SK-N-SH (cell line): ENCODE measurements around the gene TAF11L13. TPM values are rescaled to one million over a fixed set of nuclear protein-coding genes. Genes with fewer than 3 reads are reported as not detected.
A peak's percentile ranks its signal among the peaks of the same experiment; 100 is the strongest.
"Not testable (repeated sequence)": the region's sequence is repeated elsewhere in the genome, so short reads cannot be mapped to it uniquely, and the experiment has no call there.

Source experiments
- CTCF ChIA-PET: fragments of 300-600, 350-600 bp; formaldehyde crosslinking; extraction: SDS; loops from one replicate; lab custom pipeline; 2021; lab: Yijun Ruan, JAX
- POLR2A ChIA-PET: fragments of 350-600 bp; sonication (Branson Sonifier 250); formaldehyde crosslinking; extraction: SDS; loops from one replicate; lab custom pipeline; 2020; ENCODE audit warnings: antibody characterized with exemption, inconsistent platforms; lab: Yijun Ruan, JAX
- DNase-seq: peaks from one replicate; pipeline ENCODE4 v3.0.0; 2012
- H2AFZ ChIP-seq: fragments of 200-600 bp; sonication (generic); 2 replicates; pipeline ENCODE4 v1.8.1; 2016; ENCODE audit warnings: antibody characterized with exemption, mild to moderate bottlenecking, low read depth
- H3F3A ChIP-seq: fragments of 200-600 bp; sonication (generic); replicated peaks from 2 replicates; pipeline ENCODE3; 2016; ENCODE audit warnings: antibody characterized with exemption, mild to moderate bottlenecking; ENCODE audit not compliant: insufficient read depth
- H3K27ac ChIP-seq, 2 experiments: fragments of 200-500 bp in 1 of 2; fragments of 200-600 bp in 1 of 2; sonication (Bioruptor generic) in 1 of 2; sonication (generic), shearing (Covaris generic) in 1 of 2; 2 replicates each; pipeline versions ENCODE4 v1.5.1 to v1.6.1; 2014 to 2016; ENCODE audit warnings: low read depth in 2 of 2, inconsistent platforms in 1 of 2, low read length in 1 of 2, mild to moderate bottlenecking in 1 of 2, mixed read lengths in 1 of 2
- H3K27me3 ChIP-seq: fragments of 200-600 bp; sonication (generic), shearing (Covaris generic); 2 replicates; pipeline ENCODE4 v1.6.1; 2016; ENCODE audit warnings: mixed run types; ENCODE audit not compliant: insufficient read depth
- H3K36me3 ChIP-seq, 2 experiments: fragments of 200-500 bp in 1 of 2; fragments of 200-600 bp in 1 of 2; sonication (Bioruptor generic) in 1 of 2; sonication (generic) in 1 of 2; replicated peaks in 1 of 2; 2 replicates each; pipeline versions ENCODE3 to v1.5.1; 2014 to 2016; ENCODE audit warnings: low read length in 1 of 2, mild to moderate bottlenecking in 1 of 2; ENCODE audit not compliant: insufficient read depth in 2 of 2, control insufficient read depth in 1 of 2
- H3K4me1 ChIP-seq, 2 experiments: fragments of 200-500 bp in 1 of 2; fragments of 200-600 bp in 1 of 2; sonication (Bioruptor generic) in 1 of 2; sonication (generic), shearing (Covaris generic) in 1 of 2; 2 replicates each; pipeline versions ENCODE4 v1.5.1 to v1.6.1; 2014 to 2016; ENCODE audit warnings: low read depth in 1 of 2, low read length in 1 of 2, mixed run types in 1 of 2; ENCODE audit not compliant: insufficient read depth in 2 of 2, control insufficient read depth in 1 of 2
- H3K4me2 ChIP-seq: fragments of 200-600 bp; sonication (generic), shearing (Covaris generic); 2 replicates; pipeline ENCODE4 v1.6.1; 2017; ENCODE audit warnings: mixed run types
- H3K4me3 ChIP-seq, 2 experiments: fragments of 200-500 bp in 1 of 2; fragments of 200-600 bp in 1 of 2; sonication (Bioruptor generic) in 1 of 2; sonication (generic), shearing (Covaris generic) in 1 of 2; 2 replicates each; pipeline versions ENCODE4 v1.5.1 to v1.8.1; 2014 to 2016; ENCODE audit warnings: low read depth in 2 of 2, inconsistent platforms in 1 of 2, low read length in 1 of 2, mild to moderate bottlenecking in 1 of 2, mixed read lengths in 1 of 2, moderate library complexity in 1 of 2
- H3K79me2 ChIP-seq: fragments of 200-600 bp; sonication (generic); 2 replicates; pipeline ENCODE4 v1.8.1; 2017; ENCODE audit warnings: mild to moderate bottlenecking; ENCODE audit not compliant: insufficient read depth
- H3K9ac ChIP-seq: fragments of 200-600 bp; sonication (generic); 2 replicates; pipeline ENCODE4 v1.6.1; 2017; ENCODE audit warnings: mixed run types
- H3K9me2 ChIP-seq: fragments of 200-600 bp; sonication (generic); 2 replicates; pipeline ENCODE4 v1.6.1; 2017; ENCODE audit warnings: mixed run types
- H3K9me3 ChIP-seq: fragments of 200-600 bp; sonication (generic); 2 replicates; pipeline ENCODE4 v1.6.1; 2017; ENCODE audit warnings: mixed run types, mild to moderate bottlenecking, moderate library complexity
- H4K20me1 ChIP-seq: fragments of 200-600 bp; sonication (generic); 2 replicates; pipeline ENCODE4 v1.6.1; 2017; ENCODE audit warnings: mild to moderate bottlenecking, mixed run types; ENCODE audit not compliant: insufficient read depth
- WGBS: methylation state at CpG from one replicate; pipeline ENCODE4 v1.1.6; 2017; ENCODE audit warnings: low lambda C conversion rate; 5-methylcytosine and 5-hydroxymethylcytosine counted together
- polyA plus RNA-seq, 3 experiments: library from polyadenylated mRNA; depleted of rRNA; stranded (reverse); fragments of >200 nt; gene quantifications; 2 replicates each; pipeline ENCODE4 v1.2.3, GENCODE V29; 2012

The TAF11L13 gene
- not detected in 2 replicates for polyA plus RNA-seq (2012; rRNA removed)
- polyA plus RNA-seq (2012; cell fraction: cytosol; rRNA removed): not detected in 2 replicates
- polyA plus RNA-seq (2012; cell fraction: nucleus; rRNA removed): not detected in 2 replicates

GRCh38 chr5:17631788-17632187 lies at the start of gene TAF11L13:
TSS of gene TAF11L13 (plus strand) at chr5:17632088.
- CTCF ChIA-PET, H3K9ac ChIP-seq, H3K4me2 ChIP-seq, H3K4me1 ChIP-seq, H4K20me1 ChIP-seq, H3K9me2 ChIP-seq, H3K36me3 ChIP-seq, H3F3A ChIP-seq, H3K27me3 ChIP-seq, H3K79me2 ChIP-seq, H2AFZ ChIP-seq, DNase-seq, POLR2A ChIA-PET, H3K4me3 ChIP-seq, H3K27ac ChIP-seq, H3K9me3 ChIP-seq: not testable (repeated sequence)
- WGBS: 52% methylated on average over 7 of the region's 12 CpGs

DNA sequence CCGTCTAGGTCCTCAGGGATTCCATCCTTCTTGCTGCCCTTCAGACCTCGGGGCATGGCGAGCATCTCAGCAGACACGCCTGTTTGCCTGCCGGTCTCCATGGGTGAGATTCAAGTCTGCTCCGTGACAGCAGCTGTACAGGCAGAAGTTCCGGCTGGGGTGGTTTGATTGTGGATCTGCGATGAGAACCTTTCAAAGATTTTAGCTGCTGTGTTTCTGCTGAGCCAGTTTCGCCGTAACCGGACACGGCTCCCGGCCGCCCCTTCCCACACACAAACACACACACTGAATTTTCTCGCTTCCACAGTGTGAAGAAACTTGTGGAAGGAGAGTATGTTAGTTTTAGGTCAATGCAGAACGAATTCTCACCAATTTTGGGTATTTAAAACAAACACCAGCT lies 46.2 kb upstream of the TAF11L13 start, which contains the start of gene TAF11L7:
TAF11L7 (minus strand) TSS at position 101 of the 400 bp plus-strand sequence.
- H3K79me2 ChIP-seq, H3K36me3 ChIP-seq, H3K27ac ChIP-seq, H3K4me2 ChIP-seq, H3K4me1 ChIP-seq, H4K20me1 ChIP-seq, H3K4me3 ChIP-seq, H3K9ac ChIP-seq, H3K27me3 ChIP-seq, H3K9me3 ChIP-seq, H2AFZ ChIP-seq, CTCF ChIA-PET, DNase-seq, H3F3A ChIP-seq, POLR2A ChIA-PET, H3K9me2 ChIP-seq: not testable (repeated sequence)
- WGBS: no CpG with 5 or more reads among the region's 16 CpGs

DNA sequence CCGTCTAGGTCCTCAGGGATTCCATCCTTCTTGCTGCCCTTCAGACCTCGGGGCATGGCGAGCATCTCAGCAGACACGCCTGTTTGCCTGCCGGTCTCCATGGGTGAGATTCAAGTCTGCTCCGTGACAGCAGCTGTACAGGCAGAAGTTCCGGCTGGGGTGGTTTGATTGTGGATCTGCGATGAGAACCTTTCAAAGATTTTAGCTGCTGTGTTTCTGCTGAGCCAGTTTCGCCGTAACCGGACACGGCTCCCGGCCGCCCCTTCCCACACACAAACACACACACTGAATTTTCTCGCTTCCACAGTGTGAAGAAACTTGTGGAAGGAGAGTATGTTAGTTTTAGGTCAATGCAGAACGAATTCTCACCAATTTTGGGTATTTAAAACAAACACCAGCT lies 41.0 kb upstream of the TAF11L13 start, which contains the start of gene TAF11L8:
TAF11L8 (minus strand) TSS at position 101 of the 400 bp plus-strand sequence.
- CTCF ChIA-PET, DNase-seq: not testable (repeated sequence)

DNA sequence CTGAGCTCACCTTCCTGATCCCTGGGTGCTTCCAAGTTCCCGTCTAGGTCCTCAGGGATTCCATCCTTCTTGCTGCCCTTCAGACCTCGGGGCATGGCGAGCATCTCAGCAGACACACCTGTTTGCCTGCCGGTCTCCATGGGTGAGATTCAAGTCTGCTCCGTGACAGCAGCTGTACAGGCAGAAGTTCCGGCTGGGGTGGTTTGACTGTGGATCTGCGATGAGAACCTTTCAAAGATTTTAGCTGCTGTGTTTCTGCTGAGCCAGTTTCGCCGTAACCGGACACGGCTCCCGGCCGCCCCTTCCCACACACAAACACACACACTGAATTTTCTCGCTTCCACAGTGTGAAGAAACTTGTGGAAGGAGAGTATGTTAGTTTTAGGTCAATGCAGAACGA lies 37.6 kb upstream of the TAF11L13 start, which contains the start of gene TAF11L9:
TAF11L9 (minus strand) TSS at position 140 of the 400 bp plus-strand sequence.
- H3K27ac ChIP-seq, H4K20me1 ChIP-seq, H3K9me3 ChIP-seq, H3K79me2 ChIP-seq, H3K9me2 ChIP-seq, H3K4me2 ChIP-seq, CTCF ChIA-PET, DNase-seq, POLR2A ChIA-PET, H2AFZ ChIP-seq, H3K4me3 ChIP-seq, H3K4me1 ChIP-seq, H3F3A ChIP-seq, H3K9ac ChIP-seq, H3K36me3 ChIP-seq, H3K27me3 ChIP-seq: not testable (repeated sequence)
- WGBS: 59% methylated on average over 13 of the region's 15 CpGs

More for the DNA sequence above, 41.0 kb upstream of the TAF11L13 start, which contains the start of gene TAF11L8:
- H3F3A ChIP-seq, H3K9ac ChIP-seq, H3K4me3 ChIP-seq, H3K79me2 ChIP-seq, H3K27me3 ChIP-seq, POLR2A ChIA-PET, H3K27ac ChIP-seq, H4K20me1 ChIP-seq, H3K4me2 ChIP-seq, H3K36me3 ChIP-seq, H3K9me3 ChIP-seq, H3K9me2 ChIP-seq, H3K4me1 ChIP-seq, H2AFZ ChIP-seq: not testable (repeated sequence)
- WGBS: no CpG with 5 or more reads among the region's 16 CpGs

DNA sequence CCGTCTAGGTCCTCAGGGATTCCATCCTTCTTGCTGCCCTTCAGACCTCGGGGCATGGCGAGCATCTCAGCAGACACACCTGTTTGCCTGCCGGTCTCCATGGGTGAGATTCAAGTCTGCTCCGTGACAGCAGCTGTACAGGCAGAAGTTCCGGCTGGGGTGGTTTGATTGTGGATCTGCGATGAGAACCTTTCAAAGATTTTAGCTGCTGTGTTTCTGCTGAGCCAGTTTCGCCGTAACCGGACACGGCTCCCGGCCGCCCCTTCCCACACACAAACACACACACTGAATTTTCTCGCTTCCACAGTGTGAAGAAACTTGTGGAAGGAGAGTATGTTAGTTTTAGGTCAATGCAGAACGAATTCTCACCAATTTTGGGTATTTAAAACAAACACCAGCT lies 34.2 kb upstream of the TAF11L13 start, which contains the start of gene TAF11L10:
TAF11L10 (minus strand) TSS at position 101 of the 400 bp plus-strand sequence.
- H3K27me3 ChIP-seq, H3K4me3 ChIP-seq, H4K20me1 ChIP-seq, H3K9ac ChIP-seq, H3K4me1 ChIP-seq, H3F3A ChIP-seq, H3K36me3 ChIP-seq, POLR2A ChIA-PET, DNase-seq, H3K4me2 ChIP-seq, H2AFZ ChIP-seq, H3K9me3 ChIP-seq, H3K79me2 ChIP-seq, H3K27ac ChIP-seq, H3K9me2 ChIP-seq, CTCF ChIA-PET: not testable (repeated sequence)
- WGBS: no CpG with 5 or more reads among the region's 15 CpGs

- H3K4me1 ChIP-seq, H3K9ac ChIP-seq, CTCF ChIA-PET, H3K27ac ChIP-seq, H3F3A ChIP-seq, POLR2A ChIA-PET, H3K27me3 ChIP-seq, H2AFZ ChIP-seq, H3K9me2 ChIP-seq, H3K9me3 ChIP-seq, H3K36me3 ChIP-seq, H4K20me1 ChIP-seq, H3K4me2 ChIP-seq, H3K4me3 ChIP-seq, H3K79me2 ChIP-seq: not testable (repeated sequence)
- peak; percentile 14 for DNase-seq
- WGBS: 21% methylated on average over 6 of the region's 6 CpGs
Measured at GRCh38 chr5:17603880-17604279, 28.0 kb upstream of the TAF11L13 start, which contains the start of gene TAF11L11. TSS of gene TAF11L11 (plus strand) at chr5:17604183.
